Activated CD4-positive, alpha-beta T cell treated with anti-CD3 and anti-CD28 coated beads for 4 hours (primary cell): ENCODE results near the gene ZC3H12C.

Experiments used
- DNase-seq, 2 donors: peaks; one replicate each; pipeline ENCODE4 v3.0.0-alpha.2; 2020

Gene ZC3H12C

DNA sequence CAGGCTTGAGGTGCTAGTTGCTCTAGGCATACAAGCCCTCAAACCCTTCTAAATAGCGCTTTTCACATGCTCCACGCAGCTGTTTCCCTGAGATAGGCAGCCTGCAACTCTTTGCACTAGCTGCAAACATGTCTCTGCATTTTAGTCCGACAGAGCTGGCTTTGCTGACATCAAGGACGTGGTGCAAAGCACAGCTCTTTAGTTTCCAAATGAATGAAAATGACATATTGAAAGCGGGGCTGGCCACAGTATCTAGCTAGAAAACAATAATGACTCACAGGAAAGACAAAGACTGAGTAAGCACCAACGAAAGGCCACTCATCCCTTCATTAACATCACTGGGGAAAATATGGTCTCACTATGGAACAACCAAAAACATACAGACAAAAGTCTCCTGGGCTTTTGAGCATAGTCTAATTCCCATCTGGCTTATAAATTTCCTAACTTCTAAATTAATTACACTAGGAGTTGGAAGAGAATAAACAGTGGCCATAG lies 15.3 kb upstream of the ZC3H12C start:
- DNase-seq: no peak

DNA sequence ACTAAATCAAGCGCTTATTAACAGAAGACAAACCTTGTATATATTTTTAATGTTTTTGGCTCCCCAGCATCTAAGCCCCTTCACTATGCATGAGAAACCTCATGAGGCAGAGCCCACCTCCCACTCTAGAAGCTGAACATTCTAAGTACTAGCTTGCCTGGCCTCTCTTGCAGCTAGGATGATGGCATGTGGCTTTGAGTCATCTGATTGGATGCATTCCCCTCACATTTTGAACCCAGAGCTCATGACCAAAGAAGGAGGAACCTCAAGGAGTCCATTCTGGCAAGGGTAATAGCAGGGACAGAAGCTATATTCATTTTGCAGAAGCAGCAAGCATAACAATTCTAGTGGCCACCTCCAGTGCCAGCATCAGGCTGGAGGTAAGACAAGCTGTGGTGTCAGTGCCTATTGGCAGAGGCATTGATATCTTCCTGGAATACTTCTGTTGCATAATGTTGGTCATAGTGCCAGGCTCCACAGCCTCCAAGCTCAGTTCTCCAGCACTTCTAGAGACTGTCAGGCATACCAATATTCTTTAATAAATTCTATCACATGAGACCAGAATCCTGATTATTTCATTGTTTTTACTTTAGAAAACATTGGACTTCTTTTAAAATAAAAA lies 14.2 kb upstream of the ZC3H12C start:
- no peak for DNase-seq

DNA sequence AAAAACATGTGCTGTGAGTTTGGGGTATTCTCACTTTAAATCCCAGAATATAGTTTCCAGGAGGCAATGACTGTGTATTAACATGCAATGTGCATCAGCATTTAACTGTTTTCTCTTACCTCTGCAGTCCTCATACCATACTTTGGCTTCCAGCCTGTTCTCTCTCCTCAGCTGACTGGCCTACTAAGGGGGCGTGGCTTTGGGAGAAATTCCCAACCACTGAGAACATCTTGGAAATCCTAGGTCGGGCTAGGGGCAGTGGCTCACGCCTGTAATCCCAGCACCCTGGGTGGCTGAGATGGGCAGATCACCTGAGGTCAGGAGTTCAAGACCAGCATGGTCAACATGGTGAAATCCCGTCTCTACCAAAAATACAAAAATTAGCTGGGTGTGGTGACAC lies 13.5 kb upstream of the ZC3H12C start:
- DNase-seq: no peak

DNA sequence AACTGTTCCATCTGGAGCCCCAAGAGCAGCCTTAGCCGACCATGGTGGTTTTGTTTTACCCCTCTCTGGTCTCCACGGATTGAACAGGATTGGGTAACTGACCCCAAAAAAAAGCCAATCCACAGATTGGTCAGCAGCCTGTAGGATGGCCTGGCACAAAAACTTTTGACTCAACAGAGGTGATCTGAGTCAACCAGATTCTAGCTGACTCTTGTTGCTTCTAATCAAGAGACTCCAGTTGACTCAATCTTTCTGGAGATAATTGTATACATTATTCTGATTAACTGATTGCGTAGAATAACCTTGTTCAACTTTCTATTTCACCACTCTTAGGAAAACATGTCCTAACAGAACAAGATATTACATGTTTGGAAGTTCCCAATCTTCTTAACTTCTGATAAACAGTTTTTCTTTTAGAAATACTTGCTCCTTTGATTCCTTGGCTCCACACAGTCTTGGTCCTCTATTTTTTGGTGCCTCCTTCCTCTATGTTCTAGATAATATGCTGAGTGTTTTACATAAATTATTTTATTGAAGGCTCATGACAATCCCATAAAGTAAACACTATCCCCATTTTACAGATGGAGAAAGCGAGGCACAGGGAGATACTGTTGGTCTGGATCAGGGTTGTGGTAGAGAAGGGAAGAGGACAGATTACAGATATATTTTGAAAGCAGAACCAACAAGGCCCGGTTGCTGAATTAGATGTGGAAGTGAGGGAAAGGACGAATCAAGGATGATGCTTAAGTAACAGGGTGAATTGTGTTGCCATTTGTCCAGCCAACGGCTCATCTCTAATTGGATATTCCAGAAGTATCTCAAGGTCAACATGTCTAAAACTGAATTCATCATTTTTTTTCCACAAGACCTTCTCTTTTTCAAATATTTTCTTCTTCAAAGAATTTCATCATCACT lies 11.5 kb upstream of the ZC3H12C start:
- DNase-seq: no peak

DNA sequence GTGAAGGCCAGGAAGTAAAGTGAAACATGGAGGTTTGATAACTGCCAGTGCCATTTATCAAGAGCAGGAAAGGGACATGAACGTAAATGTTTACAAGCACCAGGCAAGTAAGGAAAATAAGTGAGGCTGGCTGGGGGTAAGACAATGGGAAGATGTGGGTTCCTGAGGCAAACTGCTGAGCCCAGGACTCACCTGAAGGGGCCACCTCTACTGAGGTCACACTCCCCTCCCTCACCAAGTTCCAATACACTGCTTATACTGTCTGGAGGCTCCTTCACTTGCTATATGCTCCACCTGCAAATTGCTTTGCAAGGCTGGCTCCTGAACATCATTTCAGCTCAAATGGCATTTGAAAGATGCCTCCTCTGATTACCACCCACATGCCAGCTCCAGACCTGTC lies 10.3 kb upstream of the ZC3H12C start:
- no peak for DNase-seq

DNA sequence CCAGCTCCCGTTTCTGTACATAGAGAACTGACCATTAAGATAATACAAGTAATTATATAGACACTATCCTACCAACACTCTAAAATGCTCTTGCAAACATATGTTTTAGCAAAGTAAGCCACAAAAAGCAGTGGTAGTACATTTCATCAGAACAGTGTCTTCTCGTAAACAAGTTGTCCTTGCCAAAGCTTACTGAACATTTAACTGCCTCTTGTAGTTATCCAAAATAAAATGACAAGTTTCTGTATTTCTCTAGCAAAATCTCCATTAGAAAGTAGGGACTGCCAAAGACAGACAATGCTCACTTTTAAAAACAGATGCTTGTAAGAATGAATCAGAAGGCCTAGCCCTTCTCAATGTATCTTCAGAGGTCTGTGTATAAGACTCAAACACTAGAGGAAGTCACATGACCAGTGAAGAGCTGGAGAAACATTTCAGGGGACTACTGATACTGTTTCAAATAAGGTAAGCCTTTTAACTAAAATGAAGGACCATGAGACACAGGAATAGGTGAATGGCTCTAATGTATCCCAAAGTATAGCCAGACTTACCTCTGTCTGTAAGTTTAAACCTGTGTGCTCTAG lies 7.8 kb upstream of the ZC3H12C start:
- DNase-seq: no peak

DNA sequence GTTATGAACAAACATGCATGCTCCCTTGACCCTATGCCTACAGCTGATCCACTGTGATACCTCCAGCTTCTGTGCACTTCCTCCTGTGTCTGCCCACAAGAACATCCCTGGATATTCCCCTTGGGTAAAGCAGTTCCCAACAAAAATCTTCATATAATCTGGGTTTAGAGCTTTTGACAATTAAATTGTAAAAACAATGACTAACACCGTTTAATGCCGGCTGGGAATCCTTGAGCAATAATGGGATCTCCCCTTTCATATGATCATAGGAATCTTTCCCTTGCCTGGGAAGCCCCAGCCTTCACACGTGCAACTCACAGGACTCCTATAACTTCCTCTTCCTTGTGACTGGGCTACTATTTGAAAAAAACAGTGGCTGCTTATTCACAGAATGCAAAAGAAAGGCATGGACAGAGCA lies 6.3 kb upstream of the ZC3H12C start:
- DNase-seq: no peak

DNA sequence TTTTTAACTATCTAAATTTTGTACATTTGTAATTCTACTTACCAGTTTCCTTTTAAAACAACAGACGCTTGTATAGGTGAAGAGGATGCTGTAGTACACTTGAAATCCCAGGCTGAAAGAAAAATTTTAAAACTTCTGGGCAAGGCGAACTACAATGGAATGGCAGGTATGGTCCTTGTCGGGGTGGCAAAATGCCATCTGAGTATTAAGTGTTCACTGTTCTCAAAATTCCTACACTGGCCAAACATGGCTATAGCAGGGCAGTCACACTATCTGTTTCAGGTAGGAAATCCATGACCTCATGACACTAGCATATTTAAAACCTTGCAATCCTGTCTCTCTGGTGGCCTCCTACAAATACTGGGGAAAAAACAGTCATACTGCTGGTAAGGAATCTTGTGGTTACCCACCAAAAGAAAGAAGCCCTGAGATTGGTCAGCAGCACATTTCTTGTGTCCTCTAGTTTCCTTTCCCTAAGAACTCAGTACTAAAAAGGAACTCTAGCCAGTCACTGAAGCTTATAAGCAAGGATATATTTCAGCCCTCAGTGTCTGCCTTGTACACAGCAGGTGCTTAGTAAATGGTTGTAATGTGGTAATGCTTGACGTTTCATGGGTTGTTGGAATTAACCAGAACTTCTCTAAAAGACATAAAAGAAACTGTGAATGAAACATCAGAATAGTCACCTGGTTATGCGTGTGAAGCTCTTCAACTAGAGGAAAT lies 5.2 kb upstream of the ZC3H12C start:
- no peak for DNase-seq

DNA sequence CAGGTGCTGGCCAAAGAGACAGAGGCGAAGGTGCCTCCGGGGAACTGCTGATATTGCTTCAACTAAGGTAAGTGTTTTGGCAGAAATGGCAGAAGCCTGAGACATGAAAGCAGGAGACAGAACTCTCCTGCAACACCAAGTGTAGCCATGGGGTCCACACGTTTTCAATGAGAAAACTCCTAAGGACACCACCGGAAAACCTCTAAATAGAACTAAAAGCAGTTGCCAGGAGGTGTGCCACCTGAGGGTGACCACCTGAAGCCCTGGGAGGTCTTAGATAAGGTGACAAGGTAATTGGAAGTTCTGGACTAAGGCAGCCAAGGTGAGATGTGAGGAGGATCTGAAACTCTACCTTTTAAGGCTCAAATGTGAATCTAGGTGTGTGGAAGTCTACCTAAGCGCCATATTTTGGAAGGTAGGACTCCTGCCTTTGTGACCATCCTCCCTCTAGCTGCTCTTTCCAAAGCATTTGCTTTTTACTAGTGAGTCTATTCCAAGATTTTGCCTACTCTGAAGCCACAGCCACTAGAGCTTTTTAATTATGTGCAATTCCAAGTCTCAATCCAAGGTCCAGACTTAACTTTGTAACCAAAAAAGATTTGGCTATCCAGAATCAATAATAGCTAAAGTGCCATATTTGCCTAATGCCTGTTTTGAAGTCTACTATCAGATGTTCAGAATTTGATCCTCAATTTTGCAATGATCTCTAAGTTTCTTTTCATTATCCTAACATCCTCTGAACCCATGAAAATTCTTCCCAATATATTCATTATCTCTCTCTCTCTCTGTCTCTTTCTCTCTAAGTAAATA lies 4.5 kb upstream of the ZC3H12C start:
- DNase-seq: no peak

DNA sequence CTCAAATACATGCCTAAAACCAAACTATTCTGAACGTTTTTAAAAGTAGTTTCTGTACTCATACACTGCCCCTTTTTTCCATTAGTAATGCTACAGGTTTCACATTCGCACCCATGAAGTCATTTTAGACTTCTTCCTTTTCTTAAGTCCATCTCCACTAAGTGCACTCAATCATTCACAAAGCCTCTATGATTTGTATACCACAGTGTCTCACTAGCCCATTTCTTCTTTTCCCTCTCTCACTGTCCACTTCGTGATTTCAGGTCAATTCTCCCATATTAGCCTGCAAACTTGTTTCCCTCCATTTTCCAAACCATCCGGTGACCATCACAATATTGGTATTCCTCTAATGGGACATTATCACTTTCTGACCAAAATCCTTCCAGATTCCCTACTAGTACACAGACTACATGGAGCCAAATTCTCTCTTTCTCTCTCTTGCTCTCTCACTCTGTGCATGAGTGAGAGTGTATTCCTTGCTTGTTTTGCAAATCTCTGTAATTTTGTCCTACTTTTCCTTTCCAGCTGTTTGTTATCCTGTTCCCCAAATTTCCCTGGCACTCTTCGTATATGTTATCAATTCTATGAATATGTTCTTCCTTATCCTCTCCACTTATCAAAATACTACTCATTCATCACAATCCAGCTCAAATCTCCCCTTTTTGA lies 3.4 kb upstream of the ZC3H12C start:
- DNase-seq: no peak

DNA sequence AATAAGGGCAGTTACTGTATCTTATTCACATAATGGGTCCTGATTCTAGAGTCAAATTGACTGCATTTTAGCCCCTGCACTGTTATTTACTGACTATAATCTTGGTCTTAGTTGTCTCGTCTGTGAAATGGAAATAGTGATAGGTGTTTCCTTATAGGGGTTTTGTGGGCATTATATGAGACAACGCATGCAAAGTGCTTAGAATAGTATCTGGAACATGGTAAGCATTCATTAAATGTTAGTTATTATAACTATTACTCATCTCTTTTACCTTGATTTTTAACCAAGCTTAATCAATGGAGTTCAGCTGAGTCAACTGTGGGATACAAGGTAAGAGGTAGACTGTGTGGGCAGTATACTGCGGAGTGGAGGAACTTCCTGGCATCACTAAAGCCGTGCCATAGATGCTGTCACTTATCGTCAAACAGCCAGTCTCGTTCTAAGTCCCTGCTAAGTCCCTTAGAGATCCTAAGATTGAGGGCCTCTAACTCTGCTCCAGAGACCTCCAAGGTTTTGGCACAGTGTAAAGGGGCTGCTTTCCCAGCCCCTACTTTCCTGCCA lies 2.6 kb upstream of the ZC3H12C start:
- DNase-seq: no peak

DNA sequence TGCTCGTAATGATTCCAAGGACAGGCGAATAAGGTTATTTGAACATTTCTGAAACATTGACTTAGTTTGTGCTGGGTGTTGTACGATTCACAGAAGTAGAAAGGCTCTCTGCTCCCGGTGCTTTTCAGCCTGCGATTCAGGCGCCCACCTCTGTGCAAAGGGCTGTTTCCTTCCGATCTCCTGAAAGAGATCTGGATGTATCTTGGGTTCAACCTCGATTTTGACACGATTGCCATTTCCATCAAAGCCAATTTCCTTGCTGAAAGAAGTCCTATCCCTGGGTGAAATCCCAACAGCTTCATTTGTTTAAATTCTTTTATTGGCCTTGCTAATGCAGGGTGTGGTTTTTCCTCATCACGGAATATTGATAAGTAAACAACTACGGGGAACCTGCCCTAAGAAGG lies 1.1 kb upstream of the ZC3H12C start:
- DNase-seq: no peak

DNA sequence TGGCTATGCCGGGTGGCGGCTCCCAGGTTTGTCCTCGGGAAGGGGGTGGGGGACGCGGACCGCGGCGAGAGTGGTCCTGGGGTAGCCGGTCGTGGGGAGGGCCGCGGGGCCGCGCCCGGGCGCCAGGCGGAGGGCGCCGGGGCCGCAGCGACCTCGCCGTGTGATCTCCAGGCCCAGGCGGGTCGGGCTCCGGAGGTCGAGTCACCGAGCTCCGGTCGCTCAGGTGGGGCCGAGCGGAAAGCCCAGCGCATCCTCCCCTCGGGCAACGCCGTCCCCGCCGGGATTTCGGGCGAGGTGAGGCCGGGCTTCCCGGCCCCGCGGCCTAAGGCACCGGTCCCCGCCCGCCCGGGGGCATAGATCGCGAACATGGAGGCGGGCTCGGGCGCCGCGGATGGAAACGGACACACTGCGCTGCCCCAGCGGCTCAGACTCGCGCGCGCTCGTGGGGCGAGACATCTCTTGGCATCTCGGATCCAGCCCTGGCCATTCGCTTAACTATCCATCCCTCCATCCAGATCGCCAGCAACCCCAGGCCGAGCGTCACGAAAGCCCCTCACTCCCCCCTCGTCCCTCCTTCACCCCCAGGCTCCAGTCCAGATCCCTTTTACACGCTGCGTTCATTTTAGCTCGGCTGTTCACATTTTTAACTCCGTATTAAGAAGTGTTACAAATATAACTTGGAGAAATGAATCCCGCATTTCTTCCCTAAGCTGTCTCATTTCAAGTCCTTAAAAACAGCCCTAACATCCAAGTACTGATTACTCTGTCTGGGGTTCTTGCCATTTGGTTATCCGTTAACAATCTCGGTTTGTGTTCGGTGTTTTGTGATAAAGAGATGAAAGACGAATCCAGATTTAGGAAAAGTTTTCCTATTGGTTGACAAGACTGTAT lies 460 bp downstream of the ZC3H12C start:
- no peak for DNase-seq

DNA sequence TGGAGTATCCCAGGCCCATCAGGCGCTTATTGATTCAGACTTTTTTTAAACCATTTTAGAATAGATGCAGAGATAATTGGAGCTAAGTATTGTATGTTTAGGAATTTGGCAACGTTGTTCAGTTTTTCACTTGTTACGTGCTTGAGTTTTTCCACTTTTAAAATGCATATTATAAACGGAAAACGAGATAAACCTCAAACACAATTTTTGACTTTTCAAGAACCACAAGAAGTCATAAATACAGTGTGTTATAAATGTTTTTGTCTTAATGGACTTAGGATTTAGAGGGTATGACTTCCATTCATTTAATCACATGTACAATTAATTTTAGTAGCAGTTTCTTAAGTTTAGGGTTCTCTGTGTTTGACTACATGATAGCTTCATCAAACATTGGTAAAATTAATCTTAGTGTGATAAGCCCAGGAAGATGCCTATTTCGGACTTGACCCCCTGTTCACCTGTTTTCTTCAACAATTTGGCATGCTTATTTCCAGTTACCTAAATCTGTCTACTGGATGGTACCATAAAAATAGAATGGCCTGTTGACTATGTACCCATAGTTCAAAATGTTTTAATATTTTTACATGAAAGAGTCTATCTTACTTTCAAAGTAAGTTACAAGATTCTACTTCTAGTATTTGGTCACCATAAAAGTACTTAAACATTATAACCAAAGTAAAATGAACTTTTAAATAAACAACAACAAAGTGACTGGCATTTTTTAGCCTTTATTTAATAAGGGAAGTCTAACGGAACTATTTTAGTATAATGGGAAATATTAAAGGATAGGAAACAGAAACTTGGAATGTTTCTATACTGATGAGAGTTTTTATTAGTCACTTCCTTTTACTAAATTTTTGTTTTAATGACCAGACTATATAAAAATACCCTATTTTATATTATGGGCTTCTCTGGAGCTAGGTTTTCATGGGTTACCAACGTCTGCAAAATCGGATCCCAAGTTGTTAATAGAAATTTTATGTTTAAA lies 1.4 kb downstream of the ZC3H12C start:
- no peak for DNase-seq

DNA sequence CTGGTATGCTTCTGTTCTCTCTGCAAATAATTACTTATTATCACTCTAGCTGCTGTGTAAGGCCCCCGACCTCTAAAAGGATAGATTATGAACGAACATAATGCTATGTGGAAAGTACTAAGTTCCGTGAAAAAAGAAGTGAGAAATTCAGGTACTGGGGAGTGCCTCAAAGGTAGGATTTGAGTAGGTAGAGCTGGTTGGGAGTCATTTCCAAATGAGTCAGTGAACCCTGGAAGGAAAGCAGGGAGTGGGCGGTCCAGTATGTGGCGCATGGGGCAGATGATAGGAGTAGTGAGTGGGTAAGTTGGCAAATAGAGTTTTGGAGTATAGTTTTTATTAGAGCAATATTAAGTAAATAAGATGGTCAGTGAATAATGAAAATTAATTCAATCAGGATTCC lies 2.4 kb downstream of the ZC3H12C start:
- DNase-seq: no peak

DNA sequence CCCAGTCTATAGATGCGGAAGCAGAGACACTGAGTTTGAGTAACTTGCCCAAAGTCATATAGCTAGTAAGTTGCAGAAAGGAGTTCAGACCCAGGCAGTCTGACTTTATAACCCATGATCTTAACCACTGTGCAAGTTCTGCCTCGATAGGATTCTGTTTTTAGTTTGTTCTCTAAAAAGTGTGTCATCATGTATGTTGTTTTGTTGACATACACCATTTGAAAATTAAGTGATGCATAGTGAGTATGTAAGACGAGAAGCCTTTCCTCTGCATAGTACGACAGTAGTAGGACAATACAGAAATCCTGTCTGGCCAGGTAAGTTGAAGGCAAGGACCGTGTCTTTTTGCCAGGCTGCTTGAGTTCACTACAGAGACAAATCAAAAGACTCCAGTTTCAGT lies 3.3 kb downstream of the ZC3H12C start:
- DNase-seq: no peak

DNA sequence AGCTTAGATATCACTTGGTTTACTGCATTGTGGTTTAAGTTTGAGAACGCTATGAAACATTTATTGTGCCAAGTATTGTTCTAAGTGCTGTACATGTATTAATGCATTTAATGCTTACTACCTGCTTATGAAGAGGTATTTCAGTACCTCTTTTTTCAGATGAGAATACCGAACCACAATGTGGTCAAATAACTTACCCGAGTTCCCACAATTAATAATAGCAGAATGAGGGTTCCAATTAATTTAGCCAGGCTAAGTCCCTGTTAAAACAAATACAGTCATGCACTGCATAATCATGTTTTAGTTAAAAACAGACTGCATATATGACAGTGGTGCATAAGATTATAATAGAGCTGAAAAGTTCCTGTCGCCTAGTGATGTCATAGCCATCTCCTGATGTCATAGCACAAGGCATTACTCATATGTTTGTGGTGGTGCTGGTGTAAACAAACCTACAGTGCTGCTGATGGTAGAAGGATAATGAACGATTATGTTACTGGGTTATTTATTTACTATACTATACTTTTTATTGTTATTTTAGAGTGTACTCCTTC lies 4.3 kb downstream of the ZC3H12C start:
- DNase-seq: no peak

DNA sequence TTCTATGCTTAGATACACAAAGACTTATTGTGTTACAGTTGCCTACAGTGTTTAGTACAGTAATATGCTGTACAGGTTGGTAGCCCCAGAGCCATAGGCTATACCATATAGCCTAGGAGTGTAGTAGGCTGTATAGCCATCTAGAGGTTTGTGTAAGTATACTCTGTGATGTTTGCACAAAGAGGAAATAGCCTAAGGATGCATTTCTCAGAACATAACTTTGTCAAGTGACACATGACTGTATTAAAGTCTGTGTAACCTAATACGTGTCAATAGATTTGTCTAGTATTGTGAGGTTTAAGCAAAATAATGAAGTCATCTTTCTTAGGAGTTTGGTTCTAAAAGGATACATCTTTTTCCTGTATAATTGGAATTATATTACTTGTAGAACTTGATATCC lies 5.5 kb downstream of the ZC3H12C start:
- no peak for DNase-seq
